HL-60 (cell line): Measurements from ENCODE around the gene KRT9.

Experiments used
- GABPA ChIP-seq: IDR thresholded peaks from 2 replicates; pipeline ENCODE4 v1.6.1; 2012; ENCODE audit warnings: low read depth
- POLR2AphosphoS5 ChIP-seq: IDR thresholded peaks from 2 replicates; pipeline ENCODE4 v1.6.1; 2012; ENCODE audit warnings: low read depth
- SPI1 ChIP-seq: IDR thresholded peaks from 2 replicates; pipeline ENCODE4 v1.6.1; 2012; ENCODE audit warnings: low read depth, mild to moderate bottlenecking, borderline replicate concordance
- TF ChIP-seq, protein P1 (sequence below): IDR thresholded peaks from one replicate; pipeline ENCODE4 v1.5.1; 2011; ENCODE audit warnings: low read length, control low read depth, inconsistent platforms; ENCODE audit not compliant: insufficient read depth
- TF ChIP-seq, protein P2 (sequence below): IDR thresholded peaks from 2 replicates; pipeline ENCODE4 v1.6.1; 2012; ENCODE audit warnings: low read depth; ENCODE audit not compliant: insufficient replicate concordance

DNA sequence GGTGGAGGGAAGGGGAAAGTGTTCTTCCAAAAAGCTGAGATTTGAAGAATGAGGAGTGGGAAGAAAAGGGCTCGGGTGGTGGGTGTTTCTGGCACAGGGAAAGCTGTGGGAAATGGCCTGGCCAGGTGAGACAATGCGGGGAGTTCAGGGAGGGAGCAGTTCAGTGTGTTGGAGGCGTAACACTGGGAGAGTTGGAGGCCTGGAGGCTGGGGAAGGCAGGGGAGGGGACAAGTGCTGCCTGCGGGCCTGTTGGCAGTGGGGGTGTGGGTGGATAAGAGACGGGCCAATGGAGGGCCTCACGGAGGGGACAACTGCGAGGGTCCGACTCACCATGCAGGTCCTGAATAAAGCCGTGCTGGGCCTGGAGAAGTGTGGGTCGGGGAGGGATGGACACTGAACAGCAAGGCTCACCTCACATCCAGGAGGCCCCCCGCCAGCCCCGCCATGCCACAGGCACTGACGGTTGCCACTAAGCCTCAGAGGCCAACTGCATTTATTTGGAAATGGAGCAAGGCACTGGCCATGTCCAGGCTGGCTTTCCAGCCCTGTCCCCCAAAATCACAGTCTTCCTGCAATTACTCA, 25.9 kb downstream of the KRT9 start:
- TF ChIP-seq GABPA (no peak), SPI1 (no peak), POLR2AphosphoS5 (no peak)
- TF ChIP-seq, protein P1, sequence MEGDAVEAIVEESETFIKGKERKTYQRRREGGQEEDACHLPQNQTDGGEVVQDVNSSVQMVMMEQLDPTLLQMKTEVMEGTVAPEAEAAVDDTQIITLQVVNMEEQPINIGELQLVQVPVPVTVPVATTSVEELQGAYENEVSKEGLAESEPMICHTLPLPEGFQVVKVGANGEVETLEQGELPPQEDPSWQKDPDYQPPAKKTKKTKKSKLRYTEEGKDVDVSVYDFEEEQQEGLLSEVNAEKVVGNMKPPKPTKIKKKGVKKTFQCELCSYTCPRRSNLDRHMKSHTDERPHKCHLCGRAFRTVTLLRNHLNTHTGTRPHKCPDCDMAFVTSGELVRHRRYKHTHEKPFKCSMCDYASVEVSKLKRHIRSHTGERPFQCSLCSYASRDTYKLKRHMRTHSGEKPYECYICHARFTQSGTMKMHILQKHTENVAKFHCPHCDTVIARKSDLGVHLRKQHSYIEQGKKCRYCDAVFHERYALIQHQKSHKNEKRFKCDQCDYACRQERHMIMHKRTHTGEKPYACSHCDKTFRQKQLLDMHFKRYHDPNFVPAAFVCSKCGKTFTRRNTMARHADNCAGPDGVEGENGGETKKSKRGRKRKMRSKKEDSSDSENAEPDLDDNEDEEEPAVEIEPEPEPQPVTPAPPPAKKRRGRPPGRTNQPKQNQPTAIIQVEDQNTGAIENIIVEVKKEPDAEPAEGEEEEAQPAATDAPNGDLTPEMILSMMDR: no peak
- TF ChIP-seq, protein P2, sequence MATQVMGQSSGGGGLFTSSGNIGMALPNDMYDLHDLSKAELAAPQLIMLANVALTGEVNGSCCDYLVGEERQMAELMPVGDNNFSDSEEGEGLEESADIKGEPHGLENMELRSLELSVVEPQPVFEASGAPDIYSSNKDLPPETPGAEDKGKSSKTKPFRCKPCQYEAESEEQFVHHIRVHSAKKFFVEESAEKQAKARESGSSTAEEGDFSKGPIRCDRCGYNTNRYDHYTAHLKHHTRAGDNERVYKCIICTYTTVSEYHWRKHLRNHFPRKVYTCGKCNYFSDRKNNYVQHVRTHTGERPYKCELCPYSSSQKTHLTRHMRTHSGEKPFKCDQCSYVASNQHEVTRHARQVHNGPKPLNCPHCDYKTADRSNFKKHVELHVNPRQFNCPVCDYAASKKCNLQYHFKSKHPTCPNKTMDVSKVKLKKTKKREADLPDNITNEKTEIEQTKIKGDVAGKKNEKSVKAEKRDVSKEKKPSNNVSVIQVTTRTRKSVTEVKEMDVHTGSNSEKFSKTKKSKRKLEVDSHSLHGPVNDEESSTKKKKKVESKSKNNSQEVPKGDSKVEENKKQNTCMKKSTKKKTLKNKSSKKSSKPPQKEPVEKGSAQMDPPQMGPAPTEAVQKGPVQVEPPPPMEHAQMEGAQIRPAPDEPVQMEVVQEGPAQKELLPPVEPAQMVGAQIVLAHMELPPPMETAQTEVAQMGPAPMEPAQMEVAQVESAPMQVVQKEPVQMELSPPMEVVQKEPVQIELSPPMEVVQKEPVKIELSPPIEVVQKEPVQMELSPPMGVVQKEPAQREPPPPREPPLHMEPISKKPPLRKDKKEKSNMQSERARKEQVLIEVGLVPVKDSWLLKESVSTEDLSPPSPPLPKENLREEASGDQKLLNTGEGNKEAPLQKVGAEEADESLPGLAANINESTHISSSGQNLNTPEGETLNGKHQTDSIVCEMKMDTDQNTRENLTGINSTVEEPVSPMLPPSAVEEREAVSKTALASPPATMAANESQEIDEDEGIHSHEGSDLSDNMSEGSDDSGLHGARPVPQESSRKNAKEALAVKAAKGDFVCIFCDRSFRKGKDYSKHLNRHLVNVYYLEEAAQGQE: no peak
